ENCODE measurements around the gene SLC43A2. TPM values are rescaled to one million over a fixed set of nuclear protein-coding genes. Genes with fewer than 3 reads are reported as not detected.

SLC43A2 gene
- total and polyA plus RNA-seq, 5 experiments from 2014 or later: 1.2 to 20.8 (median 2.0) TPM

DNA sequence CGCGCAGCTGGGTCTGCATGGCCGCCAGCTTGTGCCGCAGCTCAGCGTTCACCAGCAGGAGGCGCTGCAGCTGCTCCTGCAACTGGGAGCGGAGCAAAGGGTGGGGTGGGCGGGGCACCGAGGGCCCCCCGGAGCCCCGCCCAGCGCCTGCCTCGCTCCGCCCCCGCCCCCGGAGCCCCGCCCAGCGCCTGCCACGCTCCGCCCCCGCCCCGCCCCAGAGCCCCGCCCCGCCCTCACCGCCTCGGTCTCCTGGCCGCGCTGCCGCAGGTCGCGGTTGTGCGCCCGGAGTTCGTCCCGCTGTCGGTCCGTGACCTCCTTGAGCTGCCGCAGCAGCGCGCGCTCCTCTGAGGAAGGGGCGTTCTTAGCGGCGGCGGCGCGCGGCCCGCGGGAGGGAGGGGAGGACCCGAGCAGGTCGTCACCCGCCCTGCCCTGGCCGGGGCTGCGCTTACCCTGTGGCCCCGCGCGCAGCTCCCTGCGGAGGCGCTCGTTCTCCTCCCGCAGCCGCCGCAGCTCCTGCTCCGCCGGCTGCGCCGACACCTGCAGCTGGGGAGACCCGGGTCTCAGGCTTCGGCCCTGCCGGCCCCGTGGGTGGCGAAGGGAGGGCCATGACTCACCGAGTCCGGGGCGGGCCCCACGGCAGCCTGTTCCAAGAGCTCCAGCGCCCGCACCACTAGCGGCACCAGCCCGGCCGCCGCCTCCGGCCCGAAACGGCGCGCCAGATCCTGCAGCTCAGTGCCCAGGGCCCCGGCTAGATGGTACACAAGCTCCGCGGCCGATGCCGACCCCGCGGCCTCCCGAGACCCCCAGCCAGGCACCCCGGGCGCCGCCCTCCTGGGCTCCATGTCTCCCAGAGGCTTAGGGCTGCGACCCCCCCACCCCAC is 20.6 kb upstream of the SLC43A2 start:
- Mint-ChIP-seq H3K4me1 (peaks cover 2 to 30% (median 20%) of the 10 kb centered on the region in 4 donors), H3K36me3 (peaks cover 0 to 37% (median 9%) of the 10 kb centered on the region in 3 donors)
- POLR2A ChIA-PET: interaction anchor here (0.5 to 4.1 kb wide), 21 partner anchors 8 to 159 kb away, joined by 3 to 45 read pairs (median 4); partner anchors contain the start of genes INPP5K, PRPF8, SLC43A2 and WDR81

DNA sequence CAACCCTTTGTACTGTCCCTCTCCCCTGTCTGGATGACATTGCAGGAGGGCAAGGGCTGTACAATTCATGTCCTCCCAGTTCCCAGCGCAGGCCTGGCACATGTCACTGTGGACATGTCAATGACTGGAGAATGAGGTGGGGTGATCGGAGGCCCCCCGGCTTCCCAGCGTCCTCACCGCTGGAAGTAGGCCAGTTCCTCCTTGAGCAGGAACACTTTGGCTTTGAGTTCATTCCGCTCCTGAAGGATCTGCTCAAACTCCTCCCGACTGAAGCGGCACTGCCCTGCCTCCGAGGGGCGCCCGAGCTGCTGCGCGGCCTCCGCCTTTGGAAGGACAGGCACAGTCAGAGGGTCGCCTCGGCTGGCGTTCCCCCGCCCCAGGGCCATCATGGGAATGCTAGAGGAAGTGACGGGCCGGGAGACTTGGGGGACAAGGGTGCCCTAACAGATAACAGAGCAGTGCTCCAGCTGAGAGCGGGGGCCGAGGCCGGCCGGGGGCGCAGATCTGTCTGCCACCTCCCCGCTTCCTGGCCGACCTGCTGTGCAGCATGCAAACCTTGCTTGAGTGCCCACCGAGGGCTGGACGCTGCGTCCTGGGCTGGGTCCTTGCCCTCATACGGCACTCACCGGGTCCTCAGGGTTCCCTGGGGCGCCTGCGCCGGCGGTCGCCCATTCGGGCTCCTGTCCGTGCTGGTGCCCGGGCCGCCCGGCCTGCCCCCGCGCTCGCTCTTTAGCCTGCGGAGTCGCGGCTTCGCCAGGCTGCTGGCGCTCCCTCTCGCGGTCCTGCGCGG is 19.7 kb upstream of the SLC43A2 start:
- peak in 2 of 10 donors; percentile 20 to 56 for DNase-seq
- H3K27me3 Mint-ChIP-seq: no peaks in the 10 kb centered on the region
- peaks cover 5 to 34% (median 24%) of the 10 kb centered on the region in 4 donors for H3K4me1 Mint-ChIP-seq
- ATAC-seq: peak; percentile 6 to 26
- peak overlapping the region in 3 of 10 donors; percentile 29 to 65 (median 43) for H3K27ac Mint-ChIP-seq
- H3K4me3 Mint-ChIP-seq: peak overlapping the region; percentile 53 to 80 (median 69)
- peaks cover 0 to 2% (median 0%) of the 10 kb centered on the region in 9 donors for H3K9me3 Mint-ChIP-seq
- POLR2A ChIA-PET: interaction anchor here (0.8 to 4.1 kb wide), 16 partner anchors 9 to 286 kb away, joined by 3 to 45 read pairs (median 4); partner anchors contain the start of genes INPP5K, PITPNA, PRPF8 and SLC43A2
- H3K36me3 Mint-ChIP-seq: peaks cover 0 to 28% (median 7%) of the 10 kb centered on the region in 3 donors

More for the DNA sequence above, 20.6 kb upstream of the SLC43A2 start:
- H3K27me3 Mint-ChIP-seq: no peaks in the 10 kb centered on the region
- H3K27ac Mint-ChIP-seq: peak overlapping the region in 2 of 10 donors; percentile 43 to 75
- H3K4me3 Mint-ChIP-seq: peak overlapping the region; percentile 54 to 80 (median 69)
- peaks cover 0 to 2% (median 0%) of the 10 kb centered on the region in 9 donors for H3K9me3 Mint-ChIP-seq
- peak; percentile 81 to 82 for ATAC-seq
- DNase-seq: peak; percentile 89 to 99 (median 94)

DNA sequence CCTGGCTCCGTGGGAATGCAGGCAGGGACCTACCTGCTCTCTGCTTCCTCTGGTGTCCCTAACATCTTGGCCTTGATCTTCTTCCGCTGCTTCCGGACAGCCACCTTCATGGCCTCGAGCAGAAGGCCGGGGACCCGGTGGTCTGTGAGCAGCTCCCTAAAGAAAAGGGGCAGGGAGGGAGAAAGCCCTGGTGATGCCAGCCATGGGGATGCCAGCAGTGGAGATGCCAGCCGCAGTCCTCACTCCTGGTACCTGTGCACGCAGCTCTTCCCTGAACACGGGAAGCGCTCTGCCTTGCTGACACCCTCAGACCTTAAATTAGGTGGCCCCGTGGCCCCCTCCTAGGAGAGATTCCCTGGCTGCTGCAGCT is 19.2 kb upstream of the SLC43A2 start:
- peaks cover 0 to 2% (median 0%) of the 10 kb centered on the region in 9 donors for H3K9me3 Mint-ChIP-seq
- H3K4me3 Mint-ChIP-seq: peak overlapping the region in 8 of 10 donors; percentile 15 to 68 (median 60)
- peaks cover 5 to 34% (median 24%) of the 10 kb centered on the region in 4 donors for H3K4me1 Mint-ChIP-seq
- peaks cover 0 to 22% (median 4%) of the 10 kb centered on the region in 3 donors for H3K36me3 Mint-ChIP-seq
- peak overlapping the region in 1 of 10 donors; percentile 29 for H3K27ac Mint-ChIP-seq
- H3K27me3 Mint-ChIP-seq: no peaks in the 10 kb centered on the region
- POLR2A ChIA-PET: interaction anchor here (0.8 to 4.1 kb wide), 9 partner anchors 9 to 286 kb away, joined by 3 to 45 read pairs (median 4); partner anchors contain the start of genes INPP5K, PITPNA, PRPF8 and SLC43A2
- DNase-seq (peak in 1 of 10 donors; percentile 37), ATAC-seq (no peak)

DNA sequence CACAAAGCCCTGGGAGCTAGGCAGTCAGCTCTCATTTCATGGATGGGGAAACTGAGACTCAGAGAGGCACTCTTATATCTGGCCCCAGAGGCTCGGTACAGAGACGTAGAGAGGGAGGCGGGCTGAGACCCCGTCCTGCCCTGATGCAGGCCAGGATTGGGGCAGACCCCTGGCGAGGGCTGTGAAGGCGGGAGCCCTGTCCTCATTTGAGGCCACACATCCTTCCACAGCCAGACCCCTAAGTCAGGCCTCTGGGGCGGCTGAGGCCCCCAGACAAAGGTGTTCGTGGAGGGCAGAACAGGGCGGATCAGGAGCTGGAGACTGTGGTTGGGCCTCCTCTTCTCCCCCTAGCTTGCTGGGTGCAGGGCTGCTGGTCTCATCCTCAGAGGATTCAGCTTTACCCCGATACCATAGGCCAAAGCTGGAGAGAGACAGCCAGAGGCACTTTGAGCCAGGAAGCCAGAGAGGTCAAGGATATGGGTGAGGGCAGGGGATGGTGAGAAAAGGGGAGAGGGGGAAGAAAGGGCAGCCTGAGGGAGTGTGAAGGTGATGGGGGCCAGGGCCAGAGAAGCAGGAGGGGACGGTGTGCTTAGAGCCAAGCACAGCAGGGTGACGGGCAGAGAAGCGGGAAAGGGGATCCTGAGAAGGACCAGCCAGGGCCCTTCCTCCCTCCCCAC is 17.7 kb upstream of the SLC43A2 start:
- peaks cover 5 to 34% (median 24%) of the 10 kb centered on the region in 4 donors for H3K4me1 Mint-ChIP-seq
- POLR2A ChIA-PET: interaction anchor here (0.5 to 4.1 kb wide), 4 partner anchors 17 to 169 kb away, joined by 3 to 19 read pairs (median 8); partner anchors contain the start of gene SLC43A2
- H3K4me3 Mint-ChIP-seq: peak overlapping the region in 6 of 10 donors; percentile 18 to 62 (median 24)

DNA sequence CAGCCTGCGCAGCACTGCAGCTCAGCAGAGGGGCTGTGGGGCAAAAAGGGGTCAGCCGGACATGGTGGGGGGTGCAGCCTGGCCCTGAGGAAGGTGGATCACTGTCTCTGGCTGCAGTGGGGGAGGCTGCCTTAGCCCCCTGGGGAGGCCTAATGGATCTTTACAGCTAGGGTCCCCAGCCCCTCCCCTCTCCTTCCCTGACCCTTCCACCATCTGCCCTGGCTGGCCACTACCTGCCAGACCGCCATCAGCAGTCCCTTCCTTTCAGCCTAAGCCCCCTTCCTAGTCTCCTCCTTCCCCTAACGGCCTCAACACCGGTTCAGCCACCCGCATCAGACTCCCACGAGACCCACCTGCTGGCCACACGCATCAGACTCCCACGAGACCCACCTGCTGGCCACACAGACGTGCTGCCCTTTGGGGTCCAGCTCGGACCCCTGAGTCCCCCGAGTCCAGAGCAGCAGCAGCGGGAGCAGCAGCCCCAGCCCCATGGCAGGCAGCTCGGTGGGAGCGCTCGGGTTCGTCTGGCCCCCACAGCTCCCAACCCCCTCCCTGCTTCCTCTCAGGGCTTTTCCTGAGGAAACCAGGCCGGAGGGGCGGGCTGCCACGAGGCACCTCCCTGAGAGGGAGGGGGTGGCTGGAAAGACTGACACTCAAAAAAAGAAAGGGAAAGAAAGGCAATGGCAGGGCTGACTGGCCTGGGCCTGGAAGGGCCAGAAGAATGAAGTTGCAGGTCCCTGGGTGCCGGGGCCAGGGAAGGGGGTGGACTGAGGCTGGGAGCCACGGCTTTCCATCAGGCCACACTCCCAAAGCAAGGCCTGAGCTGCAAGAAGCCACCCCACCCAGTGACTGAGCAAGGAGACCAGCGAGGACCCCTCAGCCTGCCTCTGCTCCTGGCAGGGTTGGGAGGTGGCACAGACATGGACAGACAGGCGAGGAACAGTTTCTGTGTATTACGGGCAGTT is 16.9 kb upstream of the SLC43A2 start, which contains the start of gene SCARF1:
Gene SCARF1, minus strand, starts transcription at position 526 of the 965 bp plus-strand sequence. Its CDS starts 35 bp downstream, at position 491.
- ATAC-seq: no peak
- Mint-ChIP-seq H3K27ac (peak within 1 kb of the TSS in 4 of 10 donors; percentile 29 to 76 (median 58)), H3K4me3 (peak within 1 kb of the TSS; percentile 54 to 88 (median 84)), H3K27me3 (no peaks in the 10 kb centered on the region), H3K36me3 (peaks cover 0 to under 1% (median 0%) of the 10 kb centered on the region in 3 donors), H3K4me1 (peaks cover 5 to 34% (median 26%) of the 10 kb centered on the region in 4 donors), H3K9me3 (peaks cover 0 to 2% (median 0%) of the 10 kb centered on the region in 9 donors)
- POLR2A ChIA-PET: interaction anchor here (0.7 to 2.0 kb wide), 3 partner anchors 16 to 382 kb away, joined by 3 to 13 read pairs (median 3); partner anchors contain the start of gene SLC43A2
- DNase-seq: peak in 1 of 10 donors; percentile 53

More for the DNA sequence above, 17.7 kb upstream of the SLC43A2 start:
- peaks cover 0 to 2% (median 0%) of the 10 kb centered on the region in 9 donors for H3K9me3 Mint-ChIP-seq
- no peaks in the 10 kb centered on the region for H3K27me3 Mint-ChIP-seq
- DNase-seq: peak in 1 of 10 donors; percentile 57
- H3K36me3 Mint-ChIP-seq: peaks cover 0 to 8% (median 4%) of the 10 kb centered on the region in 3 donors
- ATAC-seq: no peak
- H3K27ac Mint-ChIP-seq: peak overlapping the region in 1 of 10 donors; percentile 29

DNA sequence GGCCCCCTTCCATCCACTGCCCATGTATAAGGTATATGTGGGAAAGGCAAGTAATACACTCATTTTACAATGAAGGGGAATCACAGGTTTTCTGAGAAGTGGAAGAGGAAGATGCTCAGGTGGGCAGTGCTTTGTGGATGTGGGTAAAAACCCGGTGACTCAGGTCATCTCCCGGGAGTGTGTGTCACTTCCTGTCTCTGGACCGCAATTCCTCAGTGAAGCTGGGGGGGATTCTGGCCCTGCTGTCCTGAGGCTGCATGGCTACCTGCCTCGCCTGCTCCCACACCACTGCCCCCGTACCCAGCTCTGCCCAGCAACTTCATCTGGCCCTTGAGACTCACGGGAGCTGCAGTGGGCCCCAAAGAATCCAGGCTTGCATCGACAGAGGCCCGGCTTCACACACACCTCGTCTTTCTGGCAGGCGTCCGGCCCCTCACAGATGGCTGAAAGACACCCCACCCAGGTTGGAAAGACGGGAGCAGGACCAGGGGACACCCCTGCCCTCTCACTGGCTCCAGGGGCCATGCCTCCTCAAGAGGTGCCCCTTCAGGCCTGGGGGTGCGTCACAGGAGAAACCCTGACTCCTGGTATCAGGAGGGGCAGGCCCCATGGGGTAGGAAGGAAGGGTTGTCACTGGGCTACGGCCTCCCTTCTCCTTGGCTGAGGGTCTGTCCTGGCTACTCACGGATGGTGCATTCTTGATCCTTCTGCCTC is 16.0 kb upstream of the SLC43A2 start:
- Mint-ChIP-seq H3K9me3 (peaks cover 0 to 2% (median 0%) of the 10 kb centered on the region in 9 donors), H3K4me1 (peaks cover 5 to 31% (median 23%) of the 10 kb centered on the region in 4 donors), H3K27me3 (no peaks in the 10 kb centered on the region), H3K27ac (peak overlapping the region in 8 of 10 donors; percentile 29 to 87 (median 64)), H3K4me3 (peak overlapping the region; percentile 74 to 91 (median 86)), H3K36me3 (no peaks in the 10 kb centered on the region)
- ATAC-seq: no peak
- peak in 1 of 10 donors; percentile 61 for DNase-seq
- POLR2A ChIA-PET: interaction anchor here (0.6 to 2.0 kb wide), 3 partner anchors 10 to 33 kb away, joined by 3 to 13 read pairs (median 3); partner anchors contain the start of gene SLC43A2

DNA sequence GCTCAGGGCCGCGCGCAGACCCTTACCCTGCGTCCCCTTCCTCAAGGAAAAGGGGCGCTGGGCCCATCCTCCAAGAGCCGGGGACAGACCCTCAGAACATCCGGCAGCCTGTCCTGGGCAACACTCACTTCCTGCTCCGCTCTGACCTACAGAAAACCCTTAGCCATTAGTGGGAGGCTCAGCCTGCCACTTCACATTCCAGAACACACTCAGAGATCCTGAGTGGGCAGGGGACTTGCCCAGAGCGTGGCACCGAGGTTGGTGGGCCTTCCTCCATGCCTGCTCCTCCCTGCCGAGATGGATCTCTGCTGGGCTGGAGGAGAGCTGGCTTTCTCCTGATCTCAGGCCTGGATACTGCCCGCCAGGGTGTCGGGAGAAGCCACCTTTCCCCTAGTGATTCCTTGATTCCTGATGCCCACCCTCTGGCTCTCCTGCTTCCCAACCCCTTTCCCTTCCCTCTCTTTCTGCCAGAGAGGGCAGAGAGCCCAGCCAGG is 15.4 kb upstream of the SLC43A2 start:
- Mint-ChIP-seq H3K27ac (peak overlapping the region in 8 of 10 donors; percentile 29 to 87 (median 70)), H3K4me3 (peak overlapping the region; percentile 74 to 91 (median 86)), H3K4me1 (peaks cover 5 to 31% (median 23%) of the 10 kb centered on the region in 4 donors), H3K36me3 (no peaks in the 10 kb centered on the region), H3K9me3 (peaks cover 0 to 2% (median 0%) of the 10 kb centered on the region in 9 donors), H3K27me3 (no peaks in the 10 kb centered on the region)
- ATAC-seq (no peak), DNase-seq (peak in 1 of 10 donors; percentile 60)
- POLR2A ChIA-PET: interaction anchor here (0.6 to 1.2 kb wide), 4 partner anchors 11 to 16 kb away, joined by 3 to 5 read pairs (median 4); partner anchors contain the start of gene SLC43A2

DNA sequence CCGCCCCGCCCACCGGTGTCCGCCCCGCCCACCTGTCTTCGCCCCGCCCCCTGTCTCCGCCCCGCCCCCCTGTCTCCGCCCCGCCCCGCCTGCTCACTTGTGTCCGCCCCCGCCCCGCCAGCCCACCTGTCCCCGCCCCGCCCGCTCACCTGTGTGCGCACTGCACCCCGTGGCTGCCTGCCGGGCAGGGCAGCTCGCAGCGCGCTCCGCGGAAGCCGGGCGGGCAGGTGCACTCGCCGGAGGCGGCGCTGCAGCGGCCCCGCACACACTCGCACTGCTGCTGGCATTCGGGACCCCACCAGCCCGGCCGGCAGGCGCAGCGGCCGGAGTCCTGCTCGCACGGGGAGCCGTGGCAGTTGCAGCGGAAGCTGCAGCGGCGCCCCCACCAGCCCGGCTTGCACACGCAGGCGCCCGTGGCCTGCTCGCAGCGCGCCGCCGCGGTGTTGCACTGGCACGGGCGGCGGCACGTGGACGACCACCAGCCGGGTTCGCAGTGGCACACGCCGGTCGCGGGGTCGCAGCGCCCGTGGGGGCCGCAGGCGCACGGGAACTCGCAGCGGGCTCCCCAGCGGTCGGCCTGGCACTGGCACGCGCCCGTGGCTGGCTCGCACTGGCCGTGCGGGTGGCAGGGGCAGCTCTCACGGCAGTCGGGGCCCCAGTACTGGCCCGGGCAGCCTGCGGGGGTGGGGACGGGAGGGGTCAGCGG is 14.8 kb upstream of the SLC43A2 start:
- H3K27ac Mint-ChIP-seq: peak overlapping the region in 1 of 10 donors; percentile 71

DNA sequence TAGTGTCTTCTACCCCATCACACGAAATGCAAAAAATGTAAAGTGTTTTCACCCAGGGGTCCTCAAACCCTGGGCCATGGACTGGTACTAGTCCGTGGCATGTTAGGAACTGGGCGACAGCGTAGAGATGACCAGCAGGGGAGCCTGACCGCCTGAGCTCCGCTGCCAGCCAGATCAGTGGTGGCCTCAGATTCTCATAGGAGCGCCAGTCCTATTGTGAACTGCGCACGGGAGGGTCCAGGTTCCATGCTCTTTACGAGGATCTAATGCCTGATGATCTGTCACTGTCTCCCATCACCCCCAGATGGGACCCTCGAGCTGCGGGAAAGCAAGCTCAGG is 12.4 kb upstream of the SLC43A2 start:
- Mint-ChIP-seq H3K27ac (peak overlapping the region in 5 of 10 donors; percentile 3 to 70 (median 41)), H3K4me3 (no peak overlapping the region), H3K27me3 (no peaks in the 10 kb centered on the region), H3K36me3 (no peaks in the 10 kb centered on the region), H3K4me1 (peaks cover 5 to 21% (median 15%) of the 10 kb centered on the region in 4 donors), H3K9me3 (peaks cover 0 to 2% (median 0%) of the 10 kb centered on the region in 9 donors)
- ATAC-seq (no peak), DNase-seq (no peak)
- POLR2A ChIA-PET: interaction anchor here (2.6 kb wide), 1 partner anchor 12 kb away, joined by 11 read pairs; the partner anchor contains the start of gene SLC43A2

More for the DNA sequence above, 14.8 kb upstream of the SLC43A2 start:
- H3K4me1 Mint-ChIP-seq: peaks cover 5 to 31% (median 23%) of the 10 kb centered on the region in 4 donors
- H3K36me3 Mint-ChIP-seq: no peaks in the 10 kb centered on the region
- peak; percentile 59 to 85 (median 80) for DNase-seq
- H3K27me3 Mint-ChIP-seq: no peaks in the 10 kb centered on the region
- POLR2A ChIA-PET: interaction anchor here (1.0 to 1.2 kb wide), 3 partner anchors 11 to 15 kb away, joined by 3 to 5 read pairs (median 4); partner anchors contain the start of gene SLC43A2
- H3K4me3 Mint-ChIP-seq: peak overlapping the region in 6 of 10 donors; percentile 36 to 88 (median 78)
- ATAC-seq: peak; percentile 77 to 86
- peaks cover 0 to 2% (median 0%) of the 10 kb centered on the region in 9 donors for H3K9me3 Mint-ChIP-seq

Measured in naive thymus-derived CD8-positive, alpha-beta T cell (primary cell).